Measurements from ENCODE around the gene SLC25A29.

DNA sequence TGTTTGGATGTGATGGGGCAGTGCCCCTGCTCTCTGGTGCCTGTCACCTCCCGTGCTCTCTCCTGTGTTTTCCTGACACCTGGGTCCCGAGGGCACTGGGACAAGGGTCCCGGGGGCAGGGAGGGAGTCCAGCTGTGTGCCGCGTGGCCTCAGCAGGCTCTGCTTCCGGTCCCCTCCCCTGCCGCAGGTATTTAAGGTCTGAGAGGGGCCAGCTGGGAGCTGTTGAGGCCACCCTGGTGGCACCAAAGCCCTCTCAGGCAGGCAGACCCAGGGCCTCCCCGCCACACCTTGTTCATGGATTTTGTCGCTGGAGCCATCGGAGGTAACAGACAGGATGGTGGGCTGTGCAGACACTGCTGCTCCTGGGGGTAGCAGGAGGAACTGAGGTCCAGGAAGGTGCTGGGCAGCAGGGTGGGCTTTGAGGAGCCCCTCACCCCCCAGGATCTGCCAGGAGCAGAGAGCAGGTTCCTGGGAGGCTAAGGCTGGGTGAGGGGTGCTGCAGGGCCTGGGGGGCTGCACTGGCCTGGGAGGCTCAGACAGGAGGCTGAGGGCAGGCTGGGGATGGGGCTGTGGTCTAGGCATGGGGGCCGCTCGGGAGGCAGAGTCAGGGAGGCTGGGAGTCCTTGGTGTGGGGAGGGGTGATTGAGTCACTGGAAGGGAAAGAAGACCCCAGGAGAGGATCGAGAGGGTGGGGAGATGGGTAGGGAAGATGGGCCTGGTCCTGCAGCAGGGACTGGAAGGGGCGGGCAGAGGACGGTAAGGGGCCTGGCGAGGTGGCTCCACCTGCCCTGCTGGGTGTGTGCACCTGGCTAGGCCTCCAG lies 17.1 kb upstream of the SLC25A29 start, which contains the start of gene SLC25A47:
- TF ChIP-seq, protein P1, sequence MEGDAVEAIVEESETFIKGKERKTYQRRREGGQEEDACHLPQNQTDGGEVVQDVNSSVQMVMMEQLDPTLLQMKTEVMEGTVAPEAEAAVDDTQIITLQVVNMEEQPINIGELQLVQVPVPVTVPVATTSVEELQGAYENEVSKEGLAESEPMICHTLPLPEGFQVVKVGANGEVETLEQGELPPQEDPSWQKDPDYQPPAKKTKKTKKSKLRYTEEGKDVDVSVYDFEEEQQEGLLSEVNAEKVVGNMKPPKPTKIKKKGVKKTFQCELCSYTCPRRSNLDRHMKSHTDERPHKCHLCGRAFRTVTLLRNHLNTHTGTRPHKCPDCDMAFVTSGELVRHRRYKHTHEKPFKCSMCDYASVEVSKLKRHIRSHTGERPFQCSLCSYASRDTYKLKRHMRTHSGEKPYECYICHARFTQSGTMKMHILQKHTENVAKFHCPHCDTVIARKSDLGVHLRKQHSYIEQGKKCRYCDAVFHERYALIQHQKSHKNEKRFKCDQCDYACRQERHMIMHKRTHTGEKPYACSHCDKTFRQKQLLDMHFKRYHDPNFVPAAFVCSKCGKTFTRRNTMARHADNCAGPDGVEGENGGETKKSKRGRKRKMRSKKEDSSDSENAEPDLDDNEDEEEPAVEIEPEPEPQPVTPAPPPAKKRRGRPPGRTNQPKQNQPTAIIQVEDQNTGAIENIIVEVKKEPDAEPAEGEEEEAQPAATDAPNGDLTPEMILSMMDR (IDR thresholded peaks at IDR 0.05; ENCODE audit: borderline replicate concordance, extremely low read depth, low read length, poor library complexity, severe bottlenecking), result no peak
- TF ChIP-seq EZH2 (IDR thresholded peaks at IDR 0.05; ENCODE audit: borderline replicate concordance, low read depth, low read length, severe bottlenecking), result no peak

Measured in DND-41 (cell line).